H1 (cell line): Measurements from ENCODE around the gene CRKL. TPM values are rescaled to one million over a fixed set of nuclear protein-coding genes. Genes with fewer than 3 reads are reported as not detected.

Experiments used
- CTCF ChIA-PET: fragments of 300-600 bp; sonication (Branson Sonifier 250); formaldehyde crosslinking; loops from one replicate; lab custom pipeline; 2021; ENCODE audit not compliant: partially characterized antibody; lab: Charles Lee
- POLR2A ChIA-PET: fragments of 300-600 bp; sonication (Branson Sonifier 250); formaldehyde crosslinking; loops from one replicate; lab custom pipeline; 2021; ENCODE audit warnings: inconsistent platforms; ENCODE audit not compliant: partially characterized antibody; lab: Charles Lee
- DNase-seq, 2 experiments: peaks; one replicate each; pipeline versions ENCODE4 v3.0.0 to v3.0.0-alpha.2; 2010 to 2022; ENCODE audit warnings: low spot score in 2 of 2, low read depth in 1 of 2, mixed read lengths in 1 of 2
- FAIRE-seq: peaks from 2 replicates; lab custom pipeline; 2011; peaks lifted over from hg19 to GRCh38; lab: Jason Lieb, UNC
- H2AFZ ChIP-seq: 2 replicates; pipeline ENCODE4 v1.8.1; 2012; ENCODE audit warnings: low read length, inconsistent platforms
- H2AK5ac ChIP-seq: 2 replicates; pipeline ENCODE4 v1.6.1; 2013; ENCODE audit warnings: low read depth, low read length
- H2BK120ac ChIP-seq: replicated peaks from 2 replicates; pipeline ENCODE3; 2013; ENCODE audit warnings: low read depth, low read length, inconsistent platforms
- H2BK12ac ChIP-seq: 2 replicates; pipeline ENCODE4 v1.6.1; 2013; ENCODE audit warnings: low read depth, low read length
- H2BK15ac ChIP-seq: 2 replicates; pipeline ENCODE4 v1.6.1; 2013; ENCODE audit warnings: low read length
- H2BK20ac ChIP-seq: 2 replicates; pipeline ENCODE4 v1.6.1; 2013; ENCODE audit warnings: low read length
- H2BK5ac ChIP-seq: 2 replicates; pipeline ENCODE4 v1.6.1; 2013; ENCODE audit warnings: low read depth, low read length
- H3K14ac ChIP-seq: 2 replicates; pipeline ENCODE4 v1.6.1; 2013; ENCODE audit warnings: inconsistent platforms; ENCODE audit not compliant: insufficient read length
- H3K18ac ChIP-seq: 2 replicates; pipeline ENCODE4 v1.6.1; 2013; ENCODE audit warnings: low read length; ENCODE audit errors: extremely low read depth
- H3K23ac ChIP-seq: 2 replicates; pipeline ENCODE4 v1.6.1; 2013; ENCODE audit warnings: inconsistent platforms; ENCODE audit not compliant: insufficient read length
- H3K23me2 ChIP-seq: 2 replicates; pipeline ENCODE4 v1.6.1; 2013; ENCODE audit warnings: low read depth, low read length
- H3K27ac ChIP-seq: 2 replicates; pipeline ENCODE4 v1.6.1; 2011; ENCODE audit warnings: low read depth, low read length, inconsistent platforms
- H3K27me3 ChIP-seq, 4 experiments: replicated peaks in 1 of 4; 1 replicate in 1 of 4; 2 replicates in 3 of 4; pipeline versions ENCODE4 v1.6.1 to v1.8.1; 2011 to 2013; ENCODE audit warnings: low read length in 3 of 4, mild to moderate bottlenecking in 3 of 4, inconsistent platforms in 2 of 4, mixed read lengths in 2 of 4, moderate library complexity in 1 of 4; ENCODE audit not compliant: control insufficient read depth in 3 of 4, insufficient read depth in 3 of 4; ENCODE audit errors: extremely low read depth in 1 of 4
- H3K36me3 ChIP-seq, 4 experiments: 2 replicates each; pipeline versions ENCODE4 v1.6.1 to v1.8.1; 2011 to 2013; ENCODE audit warnings: mild to moderate bottlenecking in 4 of 4, low read length in 3 of 4, moderate library complexity in 2 of 4, control low read depth in 1 of 4, inconsistent platforms in 1 of 4; ENCODE audit not compliant: insufficient read depth in 4 of 4, control insufficient read depth in 2 of 4
- H3K4ac ChIP-seq: replicated peaks from 2 replicates; pipeline ENCODE3; 2013; ENCODE audit warnings: low read length, low read depth, mixed read lengths, inconsistent platforms; ENCODE audit not compliant: insufficient read length
- H3K4me1 ChIP-seq, 4 experiments: replicated peaks in 1 of 4; 1 replicate in 1 of 4; 2 replicates in 3 of 4; pipeline versions ENCODE4 v1.6.1 to v1.8.1; 2011 to 2013; ENCODE audit warnings: low read length in 3 of 4, inconsistent platforms in 2 of 4, mixed read lengths in 1 of 4; ENCODE audit not compliant: insufficient read depth in 4 of 4, control insufficient read depth in 3 of 4
- H3K4me2 ChIP-seq, 2 experiments: 2 replicates each; pipeline versions ENCODE4 v1.6.1 to v1.8.1; 2011 to 2013; ENCODE audit warnings: low read depth in 2 of 2, low read length in 2 of 2, control low read depth in 1 of 2, inconsistent platforms in 1 of 2, mild to moderate bottlenecking in 1 of 2; ENCODE audit not compliant: insufficient read depth in 1 of 2
- H3K4me3 ChIP-seq, 4 experiments: fragments of 200-600, 300-600 bp in 1 of 4; sonication (generic), shearing (Covaris generic), sonication (Bioruptor Twin) in 1 of 4; 2 replicates each; pipeline versions ENCODE4 v1.5.1 to v1.8.1; 2011 to 2016; ENCODE audit warnings: low read length in 4 of 4, low read depth in 3 of 4, control low read depth in 2 of 4, inconsistent platforms in 2 of 4, mild to moderate bottlenecking in 2 of 4, mixed read lengths in 1 of 4, moderate library complexity in 1 of 4; ENCODE audit not compliant: insufficient read depth in 2 of 4; ENCODE audit errors: extremely low read depth in 1 of 4
- H3K56ac ChIP-seq: replicated peaks from 2 replicates; pipeline ENCODE3; 2013; ENCODE audit warnings: low read depth, mild to moderate bottlenecking, mixed read lengths, low read length, inconsistent platforms; ENCODE audit not compliant: insufficient read length
- H3K79me1 ChIP-seq: 2 replicates; pipeline ENCODE4 v1.6.1; 2013; ENCODE audit warnings: low read depth, low read length, control low read depth
- H3K79me2 ChIP-seq, 2 experiments: 2 replicates each; pipeline versions ENCODE4 v1.6.1 to v1.8.1; 2012 to 2013; ENCODE audit warnings: low read length in 2 of 2, mild to moderate bottlenecking in 2 of 2, inconsistent platforms in 1 of 2; ENCODE audit not compliant: insufficient read depth in 2 of 2, control insufficient read depth in 1 of 2
- H3K9ac ChIP-seq, 4 experiments: replicated peaks in 1 of 4; 1 replicate in 1 of 4; 2 replicates in 3 of 4; pipeline versions ENCODE4 v1.6.1 to v1.8.1; 2011 to 2013; ENCODE audit warnings: low read depth in 3 of 4, low read length in 3 of 4, control low read depth in 2 of 4, mild to moderate bottlenecking in 2 of 4, moderate library complexity in 2 of 4, inconsistent platforms in 1 of 4; ENCODE audit errors: extremely low read depth in 1 of 4
- H3K9me3 ChIP-seq, 2 experiments: 2 replicates each; pipeline versions ENCODE4 v1.6.1 to v1.8.1; 2012 to 2013; ENCODE audit warnings: mild to moderate bottlenecking in 2 of 2, moderate library complexity in 2 of 2, control low read depth in 1 of 2, inconsistent platforms in 1 of 2, low read depth in 1 of 2, low read length in 1 of 2, mixed read lengths in 1 of 2; ENCODE audit not compliant: insufficient read depth in 2 of 2
- H4K20me1 ChIP-seq, 2 experiments: replicated peaks in 1 of 2; 2 replicates each; pipeline versions ENCODE3 to v1.8.1; 2011 to 2013; ENCODE audit warnings: inconsistent platforms in 2 of 2, low read length in 2 of 2, mild to moderate bottlenecking in 1 of 2; ENCODE audit not compliant: insufficient read depth in 2 of 2, control insufficient read depth in 1 of 2
- H4K5ac ChIP-seq: 2 replicates; pipeline ENCODE4 v1.6.1; 2013; ENCODE audit warnings: low read length, low read depth, mixed read lengths, inconsistent platforms; ENCODE audit not compliant: insufficient read length
- H4K8ac ChIP-seq: 2 replicates; pipeline ENCODE4 v1.8.0; 2013; ENCODE audit warnings: mild to moderate bottlenecking, moderate library complexity, low read length, inconsistent platforms; ENCODE audit not compliant: insufficient read depth; ENCODE audit errors: extremely low read depth
- H4K91ac ChIP-seq: replicated peaks from 2 replicates; pipeline ENCODE3; 2013; ENCODE audit warnings: low read length, mixed read lengths, inconsistent platforms; ENCODE audit not compliant: insufficient read length
- CBX8 ChIP-seq: fragments of 300-800, 300-1000 bp; sonication (generic); IDR thresholded peaks from 2 replicates; pipeline ENCODE4 v1.7.1; 2016; ENCODE audit warnings: low read depth, low read length, borderline replicate concordance
- CHD2 ChIP-seq: IDR thresholded peaks from 2 replicates; pipeline ENCODE4 v1.6.1; 2012; ENCODE audit warnings: low read length, improper control_type of control experiment
- HDAC2 ChIP-seq, 2 experiments: fragments of 300-600 bp in 1 of 2; sonication (generic) in 1 of 2; IDR thresholded peaks; 2 replicates each; pipeline ENCODE4 v1.6.1; 2011 to 2012; ENCODE audit warnings: low read depth in 2 of 2, low read length in 2 of 2, mild to moderate bottlenecking in 2 of 2, moderate library complexity in 2 of 2, borderline replicate concordance in 1 of 2, inconsistent platforms in 1 of 2
- NANOG ChIP-seq: IDR thresholded peaks from 2 replicates; pipeline ENCODE4 v1.6.1; 2011; ENCODE audit warnings: low read length, low read depth, mild to moderate bottlenecking, inconsistent platforms; ENCODE audit not compliant: insufficient read depth, poor library complexity, severe bottlenecking
- SP4 ChIP-seq: IDR thresholded peaks from 2 replicates; pipeline ENCODE4 v1.6.1; 2012; ENCODE audit warnings: low read length, inconsistent platforms
- SRF ChIP-seq: IDR thresholded peaks from 2 replicates; pipeline ENCODE4 v1.6.1; 2011; ENCODE audit warnings: mild to moderate bottlenecking, low read depth, low read length, moderate library complexity
- WGBS, 2 experiments: shearing (Covaris generic) in 1 of 2; methylation state at CpG; one replicate each; pipeline versions ENCODE4 v1.1.6 to v1.1.7; 2013 to 2015; ENCODE audit warnings: low lambda C conversion rate in 2 of 2, mixed read lengths in 2 of 2, inconsistent platforms in 1 of 2, low coverage in 1 of 2, missing lambda C conversion rate in 1 of 2; ENCODE audit not compliant: insufficient replicate concordance in 2 of 2, insufficient coverage in 1 of 2, insufficient read length in 1 of 2; ENCODE audit errors: extremely low coverage in 1 of 2, missing lambda C conversion rate in 1 of 2; 5-methylcytosine and 5-hydroxymethylcytosine counted together
- polyA plus RNA-seq, 7 experiments: library from polyadenylated mRNA; depleted of rRNA in 3 of 7; stranded (reverse) in 5 of 7; unstranded in 2 of 7; fragments of >200 nt in 5 of 7; fragments of 200-250 nt in 2 of 7; gene quantifications; 1 replicate in 5 of 7; 2 replicates in 1 of 7; 4 replicates in 1 of 7; pipeline versions ENCODE4 v1.2.1 to v1.2.3, GENCODE V29; 2011 to 2013; ENCODE audit warnings: missing spikeins in 2 of 7, mixed read lengths in 2 of 7
- total RNA-seq: library from RNA; stranded (reverse); fragmentation: NEBNext Ultra II Directional; extraction: Animal tissue kit (Norgen Biotek cat#: 25700); gene quantifications from 2 replicates; pipeline ENCODE4 v1.2.1, GENCODE V29; 2021

CRKL gene
- total and polyA plus RNA-seq, 2 of the 8 experiments (the other 6 are each of a cell fraction or from before 2014, with no cell fraction given) = 34.5 to 94.5 TPM

GRCh38 chr22:20882855-20883254, 34.4 kb upstream of the CRKL start:
- peaks cover 1% of the 10 kb centered on the region; the same call in 1 of the 2 replicates for H3K23me2 ChIP-seq
- no peak for TF ChIP-seq SP4
- TF ChIP-seq NANOG = no peak
- TF ChIP-seq HDAC2 (IDR thresholded peaks at IDR 0.05; ENCODE audit: borderline replicate concordance in 1 of 2, low read depth in 2 of 2, low read length in 2 of 2) = no peak
- no peak for TF ChIP-seq CHD2
- TF ChIP-seq SRF = no peak
- TF ChIP-seq CBX8 = no peak
- H3K23ac ChIP-seq = no peak overlapping the region
- H3K14ac ChIP-seq = no peak overlapping the region
- POLR2A ChIA-PET = no interaction called here
- FAIRE-seq = no peak
- peaks cover 0 to 2% (median 0%) of the 10 kb centered on the region in 4 experiments; a peak in 1 of 7 replicates for H3K4me1 ChIP-seq
- H3K4ac ChIP-seq = no peak overlapping the region
- no peak overlapping the region for H4K5ac ChIP-seq
- CTCF ChIA-PET = interaction anchor here (1.0 kb wide), 1 partner anchor 78 kb away, joined by 3 read pairs; no protein-coding TSS in a partner anchor
- H3K9ac ChIP-seq = no peak overlapping the region; a peak in 1 of 7 replicates
- H2BK5ac ChIP-seq = no peak overlapping the region
- no peak overlapping the region for H2BK12ac ChIP-seq
- H3K79me2 ChIP-seq = no peaks in the 10 kb centered on the region
- H4K8ac ChIP-seq = no peak overlapping the region
- H2BK15ac ChIP-seq = no peak overlapping the region
- no peak for DNase-seq
- H3K27ac ChIP-seq = no peak overlapping the region
- no peaks in the 10 kb centered on the region for H4K20me1 ChIP-seq
- no peak overlapping the region for H3K56ac ChIP-seq
- H3K9me3 ChIP-seq = no peaks in the 10 kb centered on the region
- 89% methylated on average over 6 of the region's 6 CpGs; no CpG with 5 or more reads in 1 of the 2 experiments for WGBS, 2 experiments
- H3K27me3 ChIP-seq = no peaks in the 10 kb centered on the region
- no peak overlapping the region for H2AK5ac ChIP-seq
- H3K36me3 ChIP-seq = peaks cover 0 to 8% (median 2%) of the 10 kb centered on the region in 4 experiments; a peak in 5 of 8 replicates
- H2AFZ ChIP-seq = no peak overlapping the region
- H3K4me3 ChIP-seq = no peak overlapping the region
- no peak overlapping the region for H3K4me2 ChIP-seq
- H2BK120ac ChIP-seq = no peak overlapping the region
- H4K91ac ChIP-seq = no peak overlapping the region
- H3K18ac ChIP-seq = no peak overlapping the region
- no peaks in the 10 kb centered on the region for H3K79me1 ChIP-seq
- H2BK20ac ChIP-seq = no peak overlapping the region
